HUES48 (cell line): ENCODE results near the gene PAF1.

Experiments used
- H3K27ac ChIP-seq: one replicate; pipeline ENCODE4 v1.7.0; 2013; ENCODE audit warnings: low read depth, low read length, inconsistent platforms
- H3K27me3 ChIP-seq: 2 replicates; pipeline ENCODE4 v1.6.1; 2013; ENCODE audit warnings: mild to moderate bottlenecking, low read length; ENCODE audit not compliant: control insufficient read depth, insufficient read depth
- H3K36me3 ChIP-seq: 2 replicates; pipeline ENCODE4 v1.6.1; 2013; ENCODE audit warnings: low read length; ENCODE audit not compliant: control insufficient read depth, insufficient read depth
- H3K4me1 ChIP-seq: 2 replicates; pipeline ENCODE4 v1.6.1; 2013; ENCODE audit warnings: mild to moderate bottlenecking, low read length; ENCODE audit not compliant: control insufficient read depth, insufficient read depth
- H3K4me3 ChIP-seq: 2 replicates; pipeline ENCODE4 v1.5.1; 2013; ENCODE audit warnings: mild to moderate bottlenecking, low read depth, low read length
- H3K9ac ChIP-seq: 2 replicates; pipeline ENCODE4 v1.6.1; 2013; ENCODE audit warnings: mild to moderate bottlenecking, low read depth, low read length, moderate library complexity
- H3K9me3 ChIP-seq: 2 replicates; pipeline ENCODE4 v1.6.1; 2013; ENCODE audit warnings: low read length; ENCODE audit not compliant: control insufficient read depth, insufficient read depth

PAF1 gene

DNA sequence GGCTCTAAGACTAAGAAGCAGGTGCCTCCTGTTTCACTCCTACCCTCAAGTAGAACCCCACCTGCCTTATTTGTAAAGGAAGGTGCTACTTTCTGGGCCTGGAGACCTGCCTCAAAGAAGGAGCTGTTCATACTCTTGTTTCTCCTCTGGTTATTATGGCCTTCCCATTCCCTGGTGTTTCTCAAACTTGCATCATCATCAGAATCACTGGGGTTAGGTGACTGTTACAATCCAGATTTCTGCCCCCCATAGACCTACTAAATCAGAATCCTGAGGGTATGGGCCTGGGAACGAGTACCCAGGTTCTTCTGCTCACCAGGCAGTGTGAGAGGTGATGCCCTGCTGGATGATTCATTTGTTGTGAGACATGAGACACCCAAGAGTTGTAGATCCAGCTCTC lies 30.3 kb downstream of the PAF1 start:
- no peak overlapping the region for H3K4me3 ChIP-seq
- H3K36me3 ChIP-seq = peaks cover 82% of the 10 kb centered on the region
- H3K9me3 ChIP-seq = no peaks in the 10 kb centered on the region
- H3K9ac ChIP-seq = no peak overlapping the region
- H3K4me1 ChIP-seq = no peaks in the 10 kb centered on the region
- H3K27ac ChIP-seq = no peak overlapping the region
- no peaks in the 10 kb centered on the region for H3K27me3 ChIP-seq

GRCh38 chr19:39359026-39359425 lies 31.9 kb downstream of the PAF1 start:
- Histone ChIP-seq H3K27ac (no peak overlapping the region), H3K27me3 (no peaks in the 10 kb centered on the region), H3K9me3 (no peaks in the 10 kb centered on the region), H3K9ac (no peak overlapping the region), H3K4me1 (no peaks in the 10 kb centered on the region), H3K4me3 (no peak overlapping the region), H3K36me3 (peaks cover 92% of the 10 kb centered on the region)

- no peak overlapping the region for H3K27ac ChIP-seq
- H3K36me3 ChIP-seq = peaks cover 91% of the 10 kb centered on the region
- H3K4me1 ChIP-seq = no peaks in the 10 kb centered on the region
- no peak overlapping the region for H3K9ac ChIP-seq
- H3K4me3 ChIP-seq = no peak overlapping the region
- H3K27me3 ChIP-seq = no peaks in the 10 kb centered on the region
- H3K9me3 ChIP-seq = no peaks in the 10 kb centered on the region
These were observed 34.3 kb downstream of the PAF1 start for GRCh38 chr19:39356647-39357046.

GRCh38 chr19:39356073-39356472 lies 34.8 kb downstream of the PAF1 start:
- Histone ChIP-seq H3K9me3 (no peaks in the 10 kb centered on the region), H3K27ac (no peak overlapping the region), H3K9ac (no peak overlapping the region), H3K4me1 (no peaks in the 10 kb centered on the region), H3K36me3 (peaks cover 95% of the 10 kb centered on the region), H3K4me3 (no peak overlapping the region), H3K27me3 (no peaks in the 10 kb centered on the region)

DNA sequence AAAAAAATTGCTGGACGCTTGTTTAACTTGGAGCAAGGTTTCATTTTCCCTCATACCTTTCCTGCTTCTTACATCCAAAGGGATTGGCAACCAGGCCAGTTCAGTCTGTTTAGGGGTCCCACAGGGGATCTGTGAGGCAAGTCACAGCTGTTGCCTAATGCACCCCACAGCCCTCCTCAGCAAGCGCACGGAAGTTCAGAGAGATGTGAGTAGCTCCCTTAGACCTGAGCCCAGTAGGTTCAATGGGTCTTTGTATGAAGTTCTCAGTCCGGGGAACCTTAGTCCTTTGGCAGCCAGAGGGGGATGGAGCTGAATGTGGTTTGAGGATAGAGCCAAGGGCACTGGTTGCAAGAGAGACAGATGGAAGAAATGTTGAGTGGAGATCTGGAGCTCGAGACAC lies 35.7 kb downstream of the PAF1 start:
- Histone ChIP-seq H3K27me3 (no peaks in the 10 kb centered on the region), H3K4me3 (no peak overlapping the region), H3K36me3 (peaks cover 88% of the 10 kb centered on the region), H3K4me1 (no peaks in the 10 kb centered on the region), H3K9me3 (no peaks in the 10 kb centered on the region), H3K27ac (no peak overlapping the region), H3K9ac (no peak overlapping the region)

- no peaks in the 10 kb centered on the region for H3K9me3 ChIP-seq
- H3K4me1 ChIP-seq = no peaks in the 10 kb centered on the region
- H3K9ac ChIP-seq = no peak overlapping the region
- H3K27me3 ChIP-seq = no peaks in the 10 kb centered on the region
- no peak overlapping the region for H3K4me3 ChIP-seq
- H3K27ac ChIP-seq = no peak overlapping the region
- peaks cover 91% of the 10 kb centered on the region for H3K36me3 ChIP-seq
These were observed 38.3 kb downstream of the PAF1 start for GRCh38 chr19:39352381-39353255.

DNA sequence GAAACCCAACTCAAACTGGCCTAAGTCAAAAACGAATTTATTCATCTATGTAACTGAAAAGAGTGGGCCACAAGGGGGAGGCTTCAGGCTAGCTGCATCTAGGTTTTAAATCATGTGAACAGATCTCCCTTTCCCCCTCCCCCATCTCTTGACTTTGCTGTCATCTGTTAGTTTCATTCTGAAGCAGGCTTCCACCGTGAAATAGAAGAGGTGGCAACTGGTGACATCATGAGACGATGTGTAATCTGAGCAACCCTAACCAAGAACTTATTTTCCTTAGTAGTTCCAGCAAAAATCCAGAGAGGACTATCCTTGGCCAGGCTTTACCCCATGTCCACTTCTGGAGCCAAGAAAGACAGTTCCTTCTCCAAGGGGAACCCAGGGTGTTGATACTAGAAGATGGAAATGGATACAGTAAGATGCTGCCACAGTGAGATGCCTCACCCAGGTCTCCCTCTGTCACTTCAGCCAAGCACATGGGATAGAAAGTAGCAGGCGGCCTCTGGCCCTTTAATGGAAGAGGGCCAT lies 39.3 kb downstream of the PAF1 start:
- Histone ChIP-seq H3K4me3 (no peak overlapping the region), H3K4me1 (no peaks in the 10 kb centered on the region), H3K36me3 (peaks cover 86% of the 10 kb centered on the region), H3K9ac (no peak overlapping the region), H3K27ac (no peak overlapping the region), H3K9me3 (no peaks in the 10 kb centered on the region), H3K27me3 (no peaks in the 10 kb centered on the region)

- H3K27ac ChIP-seq = no peak overlapping the region
- no peak overlapping the region for H3K9ac ChIP-seq
- no peaks in the 10 kb centered on the region for H3K4me1 ChIP-seq
- peaks cover 79% of the 10 kb centered on the region for H3K36me3 ChIP-seq
- no peak overlapping the region for H3K4me3 ChIP-seq
- no peaks in the 10 kb centered on the region for H3K9me3 ChIP-seq
- no peaks in the 10 kb centered on the region for H3K27me3 ChIP-seq
These were observed 40.8 kb downstream of the PAF1 start for GRCh38 chr19:39350156-39350555.

GRCh38 chr19:39349326-39349725 lies 41.6 kb downstream of the PAF1 start:
- Histone ChIP-seq H3K4me1 (no peaks in the 10 kb centered on the region), H3K4me3 (no peak overlapping the region), H3K36me3 (peaks cover 75% of the 10 kb centered on the region), H3K9me3 (no peaks in the 10 kb centered on the region), H3K9ac (no peak overlapping the region), H3K27me3 (no peaks in the 10 kb centered on the region), H3K27ac (no peak overlapping the region)

DNA sequence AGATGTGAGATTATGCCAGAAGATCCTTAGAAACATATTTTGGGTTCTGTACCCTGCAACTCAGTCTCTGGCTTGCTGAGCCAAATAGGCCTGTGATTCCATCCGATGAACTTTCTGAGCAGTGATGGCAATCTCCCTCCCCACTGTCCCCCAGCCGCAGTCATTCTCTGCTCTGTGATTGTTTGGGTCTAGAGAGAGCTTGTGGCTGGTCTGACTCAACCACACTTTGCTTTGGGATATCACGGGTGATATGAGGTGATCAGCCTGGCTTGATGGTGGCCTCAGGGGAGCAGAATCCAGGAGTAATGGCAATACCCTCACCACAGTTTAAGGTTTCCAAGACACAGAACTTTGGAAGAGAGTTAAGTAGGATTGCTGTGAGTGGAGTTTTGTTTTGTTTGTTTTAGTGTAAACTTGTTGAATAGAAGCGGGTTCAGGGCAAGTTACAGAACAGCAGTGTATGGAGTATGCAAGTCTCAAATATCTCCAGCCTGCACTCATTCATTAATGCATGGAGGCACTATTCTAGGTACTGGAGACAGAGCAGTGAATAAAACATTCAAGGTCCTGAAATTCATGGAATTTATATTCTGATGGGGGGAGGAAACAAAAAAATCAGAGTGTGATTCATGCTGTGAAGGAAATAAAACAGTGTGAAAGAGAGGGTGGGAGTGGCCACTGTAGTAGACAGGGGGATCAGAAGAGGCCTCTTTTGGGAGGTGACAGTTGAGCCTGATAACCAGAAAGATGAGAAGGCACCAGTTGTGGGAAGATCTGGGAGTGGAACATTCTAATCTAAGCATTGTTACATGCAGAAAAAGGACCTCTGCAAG lies 43.4 kb downstream of the PAF1 start:
- H3K9me3 ChIP-seq = no peaks in the 10 kb centered on the region
- H3K9ac ChIP-seq = no peak overlapping the region
- H3K27ac ChIP-seq = no peak overlapping the region
- peaks cover 60% of the 10 kb centered on the region for H3K36me3 ChIP-seq
- H3K4me3 ChIP-seq = no peak overlapping the region
- H3K4me1 ChIP-seq = no peaks in the 10 kb centered on the region
- no peaks in the 10 kb centered on the region for H3K27me3 ChIP-seq

- H3K9me3 ChIP-seq = no peaks in the 10 kb centered on the region
- 0 out of 2 replicates have a peak, but pooled peaks cover under 1% of the 10 kb centered on the region for H3K4me1 ChIP-seq
- H3K27ac ChIP-seq = no peak overlapping the region
- peaks cover 44% of the 10 kb centered on the region for H3K36me3 ChIP-seq
- H3K4me3 ChIP-seq = no peak overlapping the region
- no peak overlapping the region for H3K9ac ChIP-seq
- H3K27me3 ChIP-seq = no peaks in the 10 kb centered on the region
These were observed 45.0 kb downstream of the PAF1 start for GRCh38 chr19:39345956-39346355.
